ENCODE measurements around the gene ZNF609. TPM values are rescaled to one million over a fixed set of nuclear protein-coding genes. Genes with fewer than 3 reads are reported as not detected.
A peak's percentile ranks its signal among the peaks of the same experiment; 100 is the strongest.

ZNF609 gene
- total and polyA plus RNA-seq, 10 of the 15 experiments (the other 5 are each of a cell fraction or from before 2014, with no cell fraction given) = 5.1 to 35.3 (median 13.6) TPM

DNA sequence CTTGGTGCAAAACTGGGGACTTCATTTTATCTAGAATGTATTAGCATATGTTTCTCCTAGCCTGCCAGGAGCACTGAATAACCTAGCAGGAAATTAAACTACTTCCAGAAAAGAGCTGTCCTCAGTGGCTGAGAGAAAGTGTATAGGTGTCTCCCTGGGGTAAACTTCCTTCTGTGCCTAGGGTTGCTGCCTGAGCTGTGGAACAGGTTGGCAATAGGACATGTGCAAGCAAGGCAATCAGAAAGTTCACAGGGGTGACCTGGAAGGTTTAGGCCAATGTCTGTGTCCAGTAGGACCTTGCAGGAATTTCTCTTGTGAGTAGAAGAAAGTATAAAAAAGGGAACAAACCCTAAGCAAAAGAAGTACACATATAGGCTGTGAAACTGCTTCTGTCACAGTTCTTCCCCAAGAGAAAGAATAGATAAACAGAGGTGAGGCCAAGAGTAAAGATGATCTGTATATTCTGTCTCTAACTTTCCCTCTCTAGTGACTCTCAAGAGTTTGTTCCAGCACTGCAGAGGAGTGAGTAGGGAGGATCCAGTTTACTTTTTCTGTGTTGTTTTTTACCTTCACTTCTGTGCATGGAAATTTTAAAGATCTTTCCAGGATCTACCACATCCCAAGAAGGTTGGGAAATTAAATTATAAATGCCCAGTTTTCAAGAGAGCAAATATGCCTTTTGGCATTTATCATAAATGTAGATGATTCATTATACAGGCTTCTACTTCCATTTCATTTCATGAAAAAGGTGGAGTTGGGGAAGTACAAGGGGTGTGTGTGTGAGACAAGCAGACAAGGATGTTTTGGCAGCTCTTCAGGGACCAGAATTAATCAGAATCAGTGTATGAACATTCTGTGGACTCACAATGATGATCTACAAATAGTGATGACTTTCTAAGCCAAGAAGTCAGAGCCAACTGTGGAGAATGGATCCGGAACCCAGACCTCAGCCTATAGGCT is 159.8 kb downstream of the ZNF609 start (continued):
- TF ChIP-seq, protein P1, sequence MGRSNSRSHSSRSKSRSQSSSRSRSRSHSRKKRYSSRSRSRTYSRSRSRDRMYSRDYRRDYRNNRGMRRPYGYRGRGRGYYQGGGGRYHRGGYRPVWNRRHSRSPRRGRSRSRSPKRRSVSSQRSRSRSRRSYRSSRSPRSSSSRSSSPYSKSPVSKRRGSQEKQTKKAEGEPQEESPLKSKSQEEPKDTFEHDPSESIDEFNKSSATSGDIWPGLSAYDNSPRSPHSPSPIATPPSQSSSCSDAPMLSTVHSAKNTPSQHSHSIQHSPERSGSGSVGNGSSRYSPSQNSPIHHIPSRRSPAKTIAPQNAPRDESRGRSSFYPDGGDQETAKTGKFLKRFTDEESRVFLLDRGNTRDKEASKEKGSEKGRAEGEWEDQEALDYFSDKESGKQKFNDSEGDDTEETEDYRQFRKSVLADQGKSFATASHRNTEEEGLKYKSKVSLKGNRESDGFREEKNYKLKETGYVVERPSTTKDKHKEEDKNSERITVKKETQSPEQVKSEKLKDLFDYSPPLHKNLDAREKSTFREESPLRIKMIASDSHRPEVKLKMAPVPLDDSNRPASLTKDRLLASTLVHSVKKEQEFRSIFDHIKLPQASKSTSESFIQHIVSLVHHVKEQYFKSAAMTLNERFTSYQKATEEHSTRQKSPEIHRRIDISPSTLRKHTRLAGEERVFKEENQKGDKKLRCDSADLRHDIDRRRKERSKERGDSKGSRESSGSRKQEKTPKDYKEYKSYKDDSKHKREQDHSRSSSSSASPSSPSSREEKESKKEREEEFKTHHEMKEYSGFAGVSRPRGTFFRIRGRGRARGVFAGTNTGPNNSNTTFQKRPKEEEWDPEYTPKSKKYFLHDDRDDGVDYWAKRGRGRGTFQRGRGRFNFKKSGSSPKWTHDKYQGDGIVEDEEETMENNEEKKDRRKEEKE (IDR thresholded peaks at IDR 0.05) = no peak
- TF ChIP-seq POLR2AphosphoS2 (IDR thresholded peaks at IDR 0.05; ENCODE audit: low read depth, low read length) (no peak), STAT3 (IDR thresholded peaks at IDR 0.05; ENCODE audit: low read depth, low read length) (peak; percentile 9; the same call in 1 of the 2 replicates), NFYB (IDR thresholded peaks at IDR 0.05; ENCODE audit: insufficient read depth, low read depth, low read length) (no peak), RBBP5 (conservative IDR thresholded peaks at IDR 0.05) (no peak)
- TF ChIP-seq, protein P2, sequence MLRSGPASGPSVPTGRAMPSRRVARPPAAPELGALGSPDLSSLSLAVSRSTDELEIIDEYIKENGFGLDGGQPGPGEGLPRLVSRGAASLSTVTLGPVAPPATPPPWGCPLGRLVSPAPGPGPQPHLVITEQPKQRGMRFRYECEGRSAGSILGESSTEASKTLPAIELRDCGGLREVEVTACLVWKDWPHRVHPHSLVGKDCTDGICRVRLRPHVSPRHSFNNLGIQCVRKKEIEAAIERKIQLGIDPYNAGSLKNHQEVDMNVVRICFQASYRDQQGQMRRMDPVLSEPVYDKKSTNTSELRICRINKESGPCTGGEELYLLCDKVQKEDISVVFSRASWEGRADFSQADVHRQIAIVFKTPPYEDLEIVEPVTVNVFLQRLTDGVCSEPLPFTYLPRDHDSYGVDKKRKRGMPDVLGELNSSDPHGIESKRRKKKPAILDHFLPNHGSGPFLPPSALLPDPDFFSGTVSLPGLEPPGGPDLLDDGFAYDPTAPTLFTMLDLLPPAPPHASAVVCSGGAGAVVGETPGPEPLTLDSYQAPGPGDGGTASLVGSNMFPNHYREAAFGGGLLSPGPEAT (IDR thresholded peaks at IDR 0.05; ENCODE audit: low read depth) = peak; percentile 50
